Measurements from ENCODE around the gene CHRNB2.

DNA sequence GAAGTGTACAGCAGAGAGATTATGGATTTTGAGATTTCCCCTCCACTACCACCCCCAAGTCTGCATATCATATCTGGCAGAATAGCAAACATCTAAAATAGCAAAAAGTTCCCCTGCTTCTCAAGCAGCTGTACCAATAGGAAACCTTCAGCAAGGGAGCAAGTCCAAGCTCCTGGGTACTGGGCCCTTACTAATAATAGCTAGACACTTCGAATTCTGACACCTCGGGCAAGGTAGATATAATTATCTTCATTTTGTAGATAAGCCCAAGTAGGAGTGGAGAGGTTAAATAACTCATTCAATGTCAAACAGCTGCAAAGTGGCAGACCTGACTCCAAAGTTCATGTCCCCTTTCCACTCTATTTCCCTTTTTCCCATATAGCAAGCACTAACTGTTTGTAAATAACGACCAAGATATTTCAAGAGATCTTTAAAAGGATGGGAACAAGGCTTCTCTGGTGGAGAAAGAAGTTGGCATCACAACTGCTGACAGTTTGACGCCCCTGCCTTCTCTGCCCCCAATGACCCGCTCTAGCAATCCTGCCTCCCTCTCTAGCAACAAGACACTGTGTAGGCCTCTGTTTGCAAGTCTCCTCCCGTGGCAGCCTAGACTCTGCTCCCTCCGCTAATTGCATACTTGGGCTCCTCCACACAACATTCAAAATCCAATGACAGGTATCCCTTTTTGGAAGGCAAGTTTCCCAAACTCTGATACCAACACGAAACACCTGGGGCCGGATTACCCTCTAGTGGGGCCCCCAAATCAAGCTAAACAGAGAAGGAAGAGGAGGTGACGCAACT lies 59.1 kb downstream of the CHRNB2 start:
- TF ChIP-seq POLR2A (IDR thresholded peaks at IDR 0.05; ENCODE audit: low read depth) (no peak), POLR2AphosphoS5 (IDR thresholded peaks at IDR 0.05) (no peak)
- TF ChIP-seq, protein P1, sequence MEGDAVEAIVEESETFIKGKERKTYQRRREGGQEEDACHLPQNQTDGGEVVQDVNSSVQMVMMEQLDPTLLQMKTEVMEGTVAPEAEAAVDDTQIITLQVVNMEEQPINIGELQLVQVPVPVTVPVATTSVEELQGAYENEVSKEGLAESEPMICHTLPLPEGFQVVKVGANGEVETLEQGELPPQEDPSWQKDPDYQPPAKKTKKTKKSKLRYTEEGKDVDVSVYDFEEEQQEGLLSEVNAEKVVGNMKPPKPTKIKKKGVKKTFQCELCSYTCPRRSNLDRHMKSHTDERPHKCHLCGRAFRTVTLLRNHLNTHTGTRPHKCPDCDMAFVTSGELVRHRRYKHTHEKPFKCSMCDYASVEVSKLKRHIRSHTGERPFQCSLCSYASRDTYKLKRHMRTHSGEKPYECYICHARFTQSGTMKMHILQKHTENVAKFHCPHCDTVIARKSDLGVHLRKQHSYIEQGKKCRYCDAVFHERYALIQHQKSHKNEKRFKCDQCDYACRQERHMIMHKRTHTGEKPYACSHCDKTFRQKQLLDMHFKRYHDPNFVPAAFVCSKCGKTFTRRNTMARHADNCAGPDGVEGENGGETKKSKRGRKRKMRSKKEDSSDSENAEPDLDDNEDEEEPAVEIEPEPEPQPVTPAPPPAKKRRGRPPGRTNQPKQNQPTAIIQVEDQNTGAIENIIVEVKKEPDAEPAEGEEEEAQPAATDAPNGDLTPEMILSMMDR (IDR thresholded peaks at IDR 0.05) = no peak

Measured in esophagus muscularis mucosa (tissue), 3 donors.